Upper lobe of left lung (tissue), 4 donors: ENCODE data around the gene GPR141.

Experiments used
- CTCF ChIP-seq, 6 experiments: fragments of 450-650 bp in 4 of 6; fragments of 200-600 bp in 2 of 6; sonication (generic) in 2 of 6; IDR thresholded peaks; one replicate each; pipeline ENCODE4 v1.5.1; 2016 to 2019; ENCODE audit warnings: antibody characterized with exemption in 6 of 6
- POLR2A ChIP-seq, 4 donors: fragments of 450-650 bp; IDR thresholded peaks; one replicate each; pipeline ENCODE4 v1.5.1; 2016 to 2017; ENCODE audit warnings: antibody characterized with exemption in 4 of 4, mild to moderate bottlenecking in 2 of 4
- POLR2AphosphoS5 ChIP-seq, 2 donors: sonication (generic); formaldehyde crosslinking; IDR thresholded peaks; one replicate each; pipeline ENCODE4 v1.5.1; 2017; ENCODE audit warnings: antibody characterized with exemption in 2 of 2

- TF ChIP-seq POLR2A (IDR thresholded peaks at IDR 0.05) (no peak), POLR2AphosphoS5 (IDR thresholded peaks at IDR 0.05) (no peak), CTCF (IDR thresholded peaks at IDR 0.05) (no peak)
Measured at GRCh38 chr7:37683246-37684120, at the start of gene GPR141.
